Ammon's horn (tissue), 1 donor: ENCODE results near the gene AKAP8L.
"Not testable (repeated sequence)": the region's sequence is repeated elsewhere in the genome, so short reads cannot be mapped to it uniquely, and the experiment has no call there.

Experiments used
- DNase-seq: peaks from one replicate; pipeline ENCODE4 v3.0.0-alpha.2; 2016; ENCODE audit warnings: low spot score

AKAP8L gene

GRCh38 chr19:15379083-15379998 lies 39.4 kb downstream of the AKAP8L start, which contains the start of gene AKAP8:
TSS of gene AKAP8 (minus strand) at chr19:15379787. CDS start at chr19:15379731, 56 bp downstream.
- DNase-seq: peak; percentile 99

- peak; percentile 58 for DNase-seq
Observed at GRCh38 chr19:15378534-15379082, 40.2 kb downstream of the AKAP8L start.

- DNase-seq: no peak
Observed at GRCh38 chr19:15374796-15375440, 43.9 kb downstream of the AKAP8L start.

GRCh38 chr19:15374105-15374651 lies 44.6 kb downstream of the AKAP8L start:
- no peak for DNase-seq

- no peak for DNase-seq
Observed at GRCh38 chr19:15373644-15374043, 45.1 kb downstream of the AKAP8L start.

- DNase-seq: no peak
Observed at GRCh38 chr19:15372891-15373301, 45.9 kb downstream of the AKAP8L start.

GRCh38 chr19:15372470-15372869 lies 46.3 kb downstream of the AKAP8L start:
- no peak for DNase-seq

GRCh38 chr19:15371786-15372380 lies 46.9 kb downstream of the AKAP8L start:
- DNase-seq: no peak

- no peak for DNase-seq
Observed at GRCh38 chr19:15371119-15371518, 47.7 kb downstream of the AKAP8L start.

GRCh38 chr19:15369594-15369891 lies 49.2 kb downstream of the AKAP8L start:
- no peak for DNase-seq

GRCh38 chr19:15368798-15369593 lies 49.8 kb downstream of the AKAP8L start:
- no peak for DNase-seq

GRCh38 chr19:15368051-15368632 lies 50.6 kb downstream of the AKAP8L start:
- DNase-seq: no peak

GRCh38 chr19:15367439-15367838 lies 51.3 kb downstream of the AKAP8L start:
- no peak for DNase-seq

- no peak for DNase-seq
Observed at GRCh38 chr19:15365264-15365663, 53.5 kb downstream of the AKAP8L start.

- not testable (repeated sequence) for DNase-seq
Observed at GRCh38 chr19:15363791-15364190, 55.0 kb downstream of the AKAP8L start.

- not testable (repeated sequence) for DNase-seq
Observed at GRCh38 chr19:15363048-15363447, 55.7 kb downstream of the AKAP8L start.

GRCh38 chr19:15360015-15360414 lies 58.8 kb downstream of the AKAP8L start:
- DNase-seq: not testable (repeated sequence)

- no peak for DNase-seq
Observed at GRCh38 chr19:15358918-15359317, 59.9 kb downstream of the AKAP8L start.

- no peak for DNase-seq
Observed at GRCh38 chr19:15357906-15358305, 60.9 kb downstream of the AKAP8L start.

GRCh38 chr19:15354566-15355296 lies 64.1 kb downstream of the AKAP8L start:
- no peak for DNase-seq
